ENCODE data around the gene PLCB1.

Gene PLCB1

DNA sequence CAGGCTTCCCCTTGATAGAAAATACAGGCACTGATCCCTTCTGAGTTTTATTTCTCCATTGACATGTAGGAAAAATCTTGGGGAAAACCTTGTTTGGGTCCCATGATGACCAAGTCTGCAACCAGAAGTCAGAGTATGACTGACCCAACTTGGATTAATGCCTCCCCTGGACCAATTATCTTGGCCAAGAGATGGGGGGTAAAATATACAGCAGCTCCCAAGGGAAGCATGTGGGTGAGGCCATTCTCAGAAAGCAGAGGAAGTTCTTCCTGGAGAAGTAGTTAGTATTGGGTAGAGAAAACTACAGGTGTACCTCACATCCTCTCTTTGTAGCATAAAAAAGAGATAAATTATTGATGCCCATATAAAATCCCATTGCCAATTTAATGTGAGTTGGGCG, 651.7 kb downstream of the PLCB1 start:
- H3K79me1 ChIP-seq (ENCODE audit: low read length) = no peaks in the 10 kb centered on the region
- no peak overlapping the region for H2AFZ ChIP-seq (ENCODE audit: insufficient read depth, low read length, poor library complexity)
- no peak overlapping the region for H2BK5ac ChIP-seq (ENCODE audit: low read depth, low read length, poor library complexity)
- no peak overlapping the region for H2AK5ac ChIP-seq (ENCODE audit: low read length)
- no peak overlapping the region for H3K4ac ChIP-seq (ENCODE audit: low read depth, low read length)
- no peak overlapping the region for H2BK120ac ChIP-seq (ENCODE audit: insufficient read depth, low read length, poor library complexity)
- peaks cover 0 to 2% of the 10 kb centered on the region in 2 experiments for H3K36me3 ChIP-seq (ENCODE audit: control insufficient read depth in 1 of 2, insufficient read depth in 2 of 2, low read length in 2 of 2)
- no CpG with 5 or more reads among the region's 1 CpG for WGBS (ENCODE audit: extremely low coverage, insufficient coverage, insufficient read length)
- H3K23ac ChIP-seq (ENCODE audit: low read length) = no peak overlapping the region
- H3K9me3 ChIP-seq (ENCODE audit: insufficient read depth, low read depth, low read length) = peaks cover 2% of the 10 kb centered on the region
- no peak overlapping the region for H3K4me3 ChIP-seq (ENCODE audit: low read depth, low read length)
- H3K79me2 ChIP-seq (ENCODE audit: control insufficient read depth, insufficient read depth, low read length, poor library complexity) = no peaks in the 10 kb centered on the region
- H3K27ac ChIP-seq (ENCODE audit: low read depth, low read length) = no peak overlapping the region
- no peak overlapping the region for H4K91ac ChIP-seq (ENCODE audit: low read depth, low read length)
- no peak overlapping the region for H3K18ac ChIP-seq (ENCODE audit: low read length)
- no peaks in the 10 kb centered on the region for H3K27me3 ChIP-seq (ENCODE audit: insufficient read depth, low read length)
- no peak for DNase-seq
- no peak overlapping the region for H4K8ac ChIP-seq (ENCODE audit: low read depth, low read length)
- H2BK12ac ChIP-seq (ENCODE audit: low read length) = no peak overlapping the region
- no peak overlapping the region for H3K9ac ChIP-seq (ENCODE audit: low read length)
- H3K14ac ChIP-seq (ENCODE audit: low read length) = no peak overlapping the region
- H3K4me2 ChIP-seq (ENCODE audit: low read length) = no peak overlapping the region
- no peak overlapping the region for H4K12ac ChIP-seq (ENCODE audit: low read depth, low read length)
- no peaks in the 10 kb centered on the region for H3K4me1 ChIP-seq (ENCODE audit: control insufficient read depth in 1 of 2, insufficient read depth in 2 of 2, low read length in 2 of 2)

DNA sequence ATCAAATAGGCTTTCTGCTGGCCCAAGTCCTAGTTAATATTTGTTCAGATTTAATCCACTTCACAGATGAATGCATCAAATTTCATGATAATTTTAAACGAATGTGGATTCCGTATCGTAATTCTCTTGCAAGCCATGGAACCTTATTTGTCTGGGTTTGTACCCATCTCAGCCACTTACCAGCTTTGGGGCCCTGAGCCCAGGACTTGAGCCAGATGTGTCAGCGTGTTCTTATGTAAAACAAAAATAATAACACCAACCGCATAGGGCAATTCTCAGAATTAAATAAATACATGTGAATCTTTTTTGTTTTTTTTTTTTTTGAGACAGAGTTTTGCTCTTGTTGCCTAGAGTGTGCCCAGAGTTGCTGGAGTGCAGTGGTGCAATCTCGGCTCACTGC, 654.3 kb downstream of the PLCB1 start:
- no peak overlapping the region for H2AFZ ChIP-seq (ENCODE audit: insufficient read depth, low read length, poor library complexity)
- no peak overlapping the region for H3K18ac ChIP-seq (ENCODE audit: low read length)
- DNase-seq = no peak
- H3K79me2 ChIP-seq (ENCODE audit: control insufficient read depth, insufficient read depth, low read length, poor library complexity) = no peaks in the 10 kb centered on the region
- H2AK5ac ChIP-seq (ENCODE audit: low read length) = no peak overlapping the region
- H3K9me3 ChIP-seq (ENCODE audit: insufficient read depth, low read depth, low read length) = peaks cover 2% of the 10 kb centered on the region
- H4K12ac ChIP-seq (ENCODE audit: low read depth, low read length) = no peak overlapping the region
- H4K91ac ChIP-seq (ENCODE audit: low read depth, low read length) = no peak overlapping the region
- no peak overlapping the region for H3K4me3 ChIP-seq (ENCODE audit: low read depth, low read length)
- H3K4me2 ChIP-seq (ENCODE audit: low read length) = no peak overlapping the region
- H2BK12ac ChIP-seq (ENCODE audit: low read length) = no peak overlapping the region
- H3K14ac ChIP-seq (ENCODE audit: low read length) = no peak overlapping the region
- H2BK5ac ChIP-seq (ENCODE audit: low read depth, low read length, poor library complexity) = no peak overlapping the region
- H3K9ac ChIP-seq (ENCODE audit: low read length) = no peak overlapping the region
- no peaks in the 10 kb centered on the region for H3K79me1 ChIP-seq (ENCODE audit: low read length)
- H3K27ac ChIP-seq (ENCODE audit: low read depth, low read length) = no peak overlapping the region
- peaks cover 0 to 2% of the 10 kb centered on the region in 2 experiments for H3K36me3 ChIP-seq (ENCODE audit: control insufficient read depth in 1 of 2, insufficient read depth in 2 of 2, low read length in 2 of 2)
- WGBS (ENCODE audit: extremely low coverage, insufficient coverage, insufficient read length) = no CpG with 5 or more reads among the region's 6 CpGs
- no peak overlapping the region for H3K23ac ChIP-seq (ENCODE audit: low read length)
- no peaks in the 10 kb centered on the region for H3K27me3 ChIP-seq (ENCODE audit: insufficient read depth, low read length)
- no peak overlapping the region for H2BK120ac ChIP-seq (ENCODE audit: insufficient read depth, low read length, poor library complexity)
- no peak overlapping the region for H4K8ac ChIP-seq (ENCODE audit: low read depth, low read length)
- H3K4me1 ChIP-seq (ENCODE audit: control insufficient read depth in 1 of 2, insufficient read depth in 2 of 2, low read length in 2 of 2) = no peaks in the 10 kb centered on the region
- H3K4ac ChIP-seq (ENCODE audit: low read depth, low read length) = no peak overlapping the region

DNA sequence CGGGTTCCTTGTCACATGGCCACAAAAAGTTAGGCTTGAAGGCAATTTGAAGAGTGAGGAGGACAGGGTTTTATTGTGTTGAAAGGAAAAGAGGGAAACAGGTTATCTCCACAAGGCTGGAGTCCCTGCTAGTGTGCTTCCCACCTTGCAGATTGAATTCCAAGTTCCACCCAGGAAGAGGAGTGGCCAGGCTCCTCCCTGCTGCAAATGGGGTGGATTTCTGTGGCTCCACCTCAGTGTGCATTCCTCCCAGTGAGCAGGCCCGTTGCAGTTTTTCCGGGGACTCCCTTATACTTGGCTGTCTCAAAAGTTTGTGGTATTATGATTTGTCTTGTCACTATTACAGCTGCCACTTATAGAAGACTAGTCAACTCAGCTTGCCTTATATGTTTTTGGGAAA, 655.0 kb downstream of the PLCB1 start:
- Histone ChIP-seq H3K14ac (ENCODE audit: low read length) (no peak overlapping the region), H3K27me3 (ENCODE audit: insufficient read depth, low read length) (no peaks in the 10 kb centered on the region), H2AFZ (ENCODE audit: insufficient read depth, low read length, poor library complexity) (no peak overlapping the region), H3K79me2 (ENCODE audit: control insufficient read depth, insufficient read depth, low read length, poor library complexity) (no peaks in the 10 kb centered on the region), H3K23ac (ENCODE audit: low read length) (no peak overlapping the region), H3K4me1 (ENCODE audit: control insufficient read depth in 1 of 2, insufficient read depth in 2 of 2, low read length in 2 of 2) (no peaks in the 10 kb centered on the region), H3K4ac (ENCODE audit: low read depth, low read length) (no peak overlapping the region), H3K18ac (ENCODE audit: low read length) (no peak overlapping the region), H3K4me2 (ENCODE audit: low read length) (no peak overlapping the region), H3K9me3 (ENCODE audit: insufficient read depth, low read depth, low read length) (peaks cover 2% of the 10 kb centered on the region), H2BK120ac (ENCODE audit: insufficient read depth, low read length, poor library complexity) (no peak overlapping the region), H3K27ac (ENCODE audit: low read depth, low read length) (no peak overlapping the region), H3K36me3 (ENCODE audit: control insufficient read depth in 1 of 2, insufficient read depth in 2 of 2, low read length in 2 of 2) (peaks cover 0 to 2% of the 10 kb centered on the region in 2 experiments), H3K9ac (ENCODE audit: low read length) (no peak overlapping the region), H2AK5ac (ENCODE audit: low read length) (no peak overlapping the region), H4K12ac (ENCODE audit: low read depth, low read length) (no peak overlapping the region), H2BK5ac (ENCODE audit: low read depth, low read length, poor library complexity) (no peak overlapping the region), H4K8ac (ENCODE audit: low read depth, low read length) (no peak overlapping the region), H3K4me3 (ENCODE audit: low read depth, low read length) (no peak overlapping the region), H4K91ac (ENCODE audit: low read depth, low read length) (no peak overlapping the region), H2BK12ac (ENCODE audit: low read length) (no peak overlapping the region), H3K79me1 (ENCODE audit: low read length) (no peaks in the 10 kb centered on the region)
- WGBS (ENCODE audit: extremely low coverage, insufficient coverage, insufficient read length) = no CpG with 5 or more reads among the region's 3 CpGs
- DNase-seq = no peak

DNA sequence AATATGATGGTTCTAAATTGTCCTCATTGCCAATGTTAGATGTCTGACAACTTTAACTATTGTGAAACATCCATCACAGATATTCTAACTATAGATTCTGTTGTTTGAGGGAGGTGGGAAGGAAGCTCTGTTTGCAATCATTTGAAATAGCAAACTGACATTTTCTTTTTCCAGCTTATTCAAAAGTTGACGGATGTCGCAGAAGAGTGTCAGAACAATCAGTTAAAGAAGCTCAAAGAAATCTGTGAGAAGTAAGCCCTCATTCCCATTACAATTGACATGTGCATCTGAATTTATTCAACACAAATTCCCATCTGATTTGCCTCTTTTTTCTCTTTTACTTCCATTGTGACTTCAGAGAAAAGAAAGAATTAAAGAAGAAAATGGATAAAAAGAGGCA, 656.2 kb downstream of the PLCB1 start:
- Histone ChIP-seq H3K36me3 (ENCODE audit: control insufficient read depth in 1 of 2, insufficient read depth in 2 of 2, low read length in 2 of 2) (peaks cover 0 to 2% of the 10 kb centered on the region in 2 experiments), H2BK12ac (ENCODE audit: low read length) (no peak overlapping the region), H4K12ac (ENCODE audit: low read depth, low read length) (no peak overlapping the region), H3K4me1 (ENCODE audit: control insufficient read depth in 1 of 2, insufficient read depth in 2 of 2, low read length in 2 of 2) (no peaks in the 10 kb centered on the region), H3K27me3 (ENCODE audit: insufficient read depth, low read length) (no peaks in the 10 kb centered on the region), H2AK5ac (ENCODE audit: low read length) (no peak overlapping the region), H3K9ac (ENCODE audit: low read length) (no peak overlapping the region), H4K8ac (ENCODE audit: low read depth, low read length) (no peak overlapping the region), H3K79me2 (ENCODE audit: control insufficient read depth, insufficient read depth, low read length, poor library complexity) (no peaks in the 10 kb centered on the region), H3K9me3 (ENCODE audit: insufficient read depth, low read depth, low read length) (peaks cover 2% of the 10 kb centered on the region), H3K18ac (ENCODE audit: low read length) (no peak overlapping the region), H3K14ac (ENCODE audit: low read length) (no peak overlapping the region), H3K79me1 (ENCODE audit: low read length) (no peaks in the 10 kb centered on the region), H2BK120ac (ENCODE audit: insufficient read depth, low read length, poor library complexity) (no peak overlapping the region), H3K4me2 (ENCODE audit: low read length) (no peak overlapping the region), H2BK5ac (ENCODE audit: low read depth, low read length, poor library complexity) (no peak overlapping the region), H4K91ac (ENCODE audit: low read depth, low read length) (no peak overlapping the region), H2AFZ (ENCODE audit: insufficient read depth, low read length, poor library complexity) (no peak overlapping the region), H3K4ac (ENCODE audit: low read depth, low read length) (no peak overlapping the region), H3K23ac (ENCODE audit: low read length) (no peak overlapping the region), H3K27ac (ENCODE audit: low read depth, low read length) (no peak overlapping the region), H3K4me3 (ENCODE audit: low read depth, low read length) (no peak overlapping the region)
- no peak for DNase-seq
- no CpG with 5 or more reads among the region's 2 CpGs for WGBS (ENCODE audit: extremely low coverage, insufficient coverage, insufficient read length)

All from trophoblast cell (in vitro differentiated cells and primary cell).